ENCODE measurements around the gene MS4A14. TPM values are rescaled to one million over a fixed set of nuclear protein-coding genes. Genes with fewer than 3 reads are reported as not detected.

MS4A14 gene
- total and polyA plus RNA-seq, 8 donors, result 0.04 to 1.8 (median 0.25) TPM

GRCh38 chr11:60455531-60456042, 59.3 kb downstream of the MS4A14 start, which contains the start of gene MS4A1:
Gene MS4A1, plus strand, starts transcription at chr11:60455847. Its CDS starts 6,528 bp downstream, at chr11:60462375.
- intact Hi-C loops (cut with DNase I), result no loop called here

GRCh38 chr11:60457576-60457975, 61.3 kb downstream of the MS4A14 start:
- ATAC-seq (no peak), FAIRE-seq (no peak), DNase-seq (no peak)
- Histone ChIP-seq H3K4me3 (no peak overlapping the region), H3K9me3 (no peaks in the 10 kb centered on the region), H3K36me3 (no peaks in the 10 kb centered on the region), H3K27ac (no peak overlapping the region), H3K4me1 (no peaks in the 10 kb centered on the region), H3K27me3 (no peaks in the 10 kb centered on the region)
- WGBS, 2 donors, result 64 to 66% methylated on average over 3 of the region's 3 CpGs
- TF ChIP-seq CTCF (IDR thresholded peaks at IDR 0.05), result no peak
- intact Hi-C loops (cut with DNase I), result no loop called here

More at GRCh38 chr11:60455531-60456042, 59.3 kb downstream of the MS4A14 start, which contains the start of gene MS4A1:
- Histone ChIP-seq H3K36me3 (no peaks in the 10 kb centered on the region), H3K9me3 (no peaks in the 10 kb centered on the region), H3K4me1 (no peaks in the 10 kb centered on the region), H3K27ac (no peak within 1 kb of the TSS), H3K4me3 (no peak within 1 kb of the TSS), H3K27me3 (no peaks in the 10 kb centered on the region)
- DNase-seq (no peak), ATAC-seq (no peak), FAIRE-seq (no peak)
- TF ChIP-seq CTCF (IDR thresholded peaks at IDR 0.05), result no peak
- 63 to 67% methylated on average over 4 of the region's 4 CpGs for WGBS, 2 donors

GRCh38 chr11:60459345-60459744, 63.1 kb downstream of the MS4A14 start:
- Histone ChIP-seq H3K27me3 (no peaks in the 10 kb centered on the region), H3K4me3 (no peak overlapping the region), H3K36me3 (no peaks in the 10 kb centered on the region), H3K4me1 (no peaks in the 10 kb centered on the region), H3K27ac (no peak overlapping the region), H3K9me3 (no peaks in the 10 kb centered on the region)
- TF ChIP-seq CTCF (IDR thresholded peaks at IDR 0.05), result no peak
- ATAC-seq (no peak), FAIRE-seq (no peak), DNase-seq (no peak)
- WGBS, 2 donors, result 91 to 95% methylated on average over 1 of the region's 1 CpG
- intact Hi-C loops (cut with DNase I), result no loop called here

Other genes starting within 250 kb of the MS4A14 start
- gene MS4A6A, start 213.4 kb upstream of the MS4A14 start, total RNA-seq, result 10 to 100 TPM in 3 of 6 donors, 1 to 10 TPM in 3; 3.1 to 69.3 (median 17.6) TPM
- 1 to 10 TPM; 6.8 to 7.2 TPM for gene MS4A6A, start 213.4 kb upstream of the MS4A14 start, polyA plus RNA-seq
- 1 to 10 TPM in 1 of 6 donors, under 1 TPM in 4, not detected in 1; 0.24 to 3.3 (median 0.52) TPM for gene MS4A4E, start 153.3 kb upstream of the MS4A14 start, total RNA-seq
- gene MS4A4E, start 153.3 kb upstream of the MS4A14 start, polyA plus RNA-seq, result under 1 TPM; 0.14 to 0.34 TPM
- 10 to 100 TPM in 1 of 6 donors, 1 to 10 TPM in 3, under 1 TPM in 2; 0.43 to 18.9 (median 4.8) TPM for gene MS4A4A, start 115.8 kb upstream of the MS4A14 start, total RNA-seq
- 1 to 10 TPM in 1 of 2 donors, under 1 TPM in 1; 0.89 to 2.2 TPM for gene MS4A4A, start 115.8 kb upstream of the MS4A14 start, polyA plus RNA-seq
- gene MS4A6E, start 69.2 kb upstream of the MS4A14 start, total RNA-seq, result not detected
- not detected for gene MS4A6E, start 69.2 kb upstream of the MS4A14 start, polyA plus RNA-seq
- gene MS4A7, start 17.9 kb upstream of the MS4A14 start, total RNA-seq, result 10 to 100 TPM in 3 of 6 donors, 1 to 10 TPM in 3; 1.4 to 26.2 (median 7.3) TPM
- gene MS4A7, start 17.9 kb upstream of the MS4A14 start, polyA plus RNA-seq, result 1 to 10 TPM; 1.9 to 2.2 TPM
- not detected for gene MS4A5, start 33.1 kb downstream of the MS4A14 start, total RNA-seq
- not detected for gene MS4A5, start 33.1 kb downstream of the MS4A14 start, polyA plus RNA-seq
- 1 to 10 TPM in 1 of 6 donors, under 1 TPM in 3, not detected in 2; 0.15 to 1.2 (median 0.65) TPM for gene MS4A1, start 59.4 kb downstream of the MS4A14 start, total RNA-seq
- gene MS4A1, start 59.4 kb downstream of the MS4A14 start, polyA plus RNA-seq, result under 1 TPM; 0.08 to 0.14 TPM
- not detected for gene MS4A12, start 96.3 kb downstream of the MS4A14 start, total RNA-seq
- under 1 TPM in 1 of 2 donors, not detected in 1; 0.15 TPM for gene MS4A12, start 96.3 kb downstream of the MS4A14 start, polyA plus RNA-seq
- not detected for gene MS4A13, start 118.9 kb downstream of the MS4A14 start, total RNA-seq
- not detected for gene MS4A13, start 118.9 kb downstream of the MS4A14 start, polyA plus RNA-seq